Measurements from ENCODE around the gene SCFD2. TPM values are rescaled to one million over a fixed set of nuclear protein-coding genes. Genes with fewer than 3 reads are reported as not detected.

Gene SCFD2
- total RNA-seq, 2 donors from 2014 or later, result 33.2 to 73.7 TPM

DNA sequence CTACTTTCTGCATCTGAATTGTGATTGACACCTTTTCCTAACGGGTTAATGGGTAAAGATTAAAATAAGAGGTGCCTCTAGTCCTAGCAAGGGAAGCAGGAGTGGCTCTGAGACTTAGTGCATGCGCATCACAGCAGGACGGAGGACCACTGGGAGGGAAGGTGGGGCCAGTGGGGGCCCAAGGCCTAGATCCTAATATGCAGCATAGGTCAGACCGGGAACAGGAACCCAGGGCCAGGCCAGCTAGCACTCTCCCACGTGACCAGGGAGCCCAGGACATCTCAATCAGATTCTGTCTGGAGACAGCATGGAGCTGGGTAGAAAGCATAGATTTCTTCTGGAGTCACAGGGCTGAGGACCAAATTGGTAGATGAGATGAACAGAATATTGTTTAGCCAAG, 448.0 kb downstream of the SCFD2 start:
- H3K27ac Mint-ChIP-seq, result no peak overlapping the region
- DNase-seq (ENCODE audit: low spot score), result no peak
- peak in 1 of 2 donors; percentile 56 for ATAC-seq
- H3K36me3 Mint-ChIP-seq, result no peaks in the 10 kb centered on the region
- H3K4me3 Mint-ChIP-seq, result no peak overlapping the region
- no peaks in the 10 kb centered on the region for H3K9me3 Mint-ChIP-seq
- H3K27me3 Mint-ChIP-seq, result no peaks in the 10 kb centered on the region
- no peaks in the 10 kb centered on the region for H3K4me1 Mint-ChIP-seq (ENCODE audit: low read depth in 2 of 2)

DNA sequence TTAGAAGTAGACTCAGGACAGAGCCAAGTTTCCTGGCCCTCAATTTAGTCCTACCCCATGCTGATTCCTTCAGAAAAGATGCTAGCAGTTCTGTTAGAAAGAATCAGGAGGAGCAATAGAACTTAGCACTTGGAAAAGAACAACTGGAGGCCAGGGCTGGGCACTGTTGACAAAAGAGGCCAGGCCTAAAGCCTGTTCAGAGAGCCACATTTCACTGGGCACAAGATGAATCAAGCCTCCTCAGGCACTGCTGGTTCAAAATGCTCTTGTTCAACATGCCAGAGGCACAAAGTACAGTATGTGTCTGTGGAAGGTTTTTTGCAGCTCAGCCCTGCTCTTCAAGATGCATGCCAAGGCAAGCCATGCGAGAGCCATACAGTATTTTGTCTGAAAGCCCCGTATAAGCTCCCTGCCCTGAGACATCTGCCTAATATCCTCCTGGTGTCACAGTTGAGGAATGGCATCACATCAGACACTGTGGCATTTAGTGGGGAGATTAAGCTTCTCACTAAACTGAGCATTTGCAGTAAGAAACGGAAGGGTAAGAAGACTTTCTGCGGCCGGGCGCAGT, 450.0 kb downstream of the SCFD2 start:
- H3K9me3 Mint-ChIP-seq, result no peaks in the 10 kb centered on the region
- DNase-seq (ENCODE audit: low spot score) (no peak), ATAC-seq (no peak)
- no peak overlapping the region for H3K4me3 Mint-ChIP-seq
- no peaks in the 10 kb centered on the region for H3K27me3 Mint-ChIP-seq
- H3K27ac Mint-ChIP-seq, result no peak overlapping the region
- H3K4me1 Mint-ChIP-seq (ENCODE audit: low read depth in 2 of 2), result no peaks in the 10 kb centered on the region
- H3K36me3 Mint-ChIP-seq, result no peaks in the 10 kb centered on the region

- H3K27me3 Mint-ChIP-seq, result no peaks in the 10 kb centered on the region
- DNase-seq (ENCODE audit: low spot score), result no peak
- no peak overlapping the region for H3K4me3 Mint-ChIP-seq
- H3K27ac Mint-ChIP-seq, result no peak overlapping the region
- H3K9me3 Mint-ChIP-seq, result no peaks in the 10 kb centered on the region
- H3K36me3 Mint-ChIP-seq, result no peaks in the 10 kb centered on the region
- ATAC-seq, result no peak
- H3K4me1 Mint-ChIP-seq (ENCODE audit: low read depth in 2 of 2), result no peaks in the 10 kb centered on the region
Measured at GRCh38 chr4:52915191-52915590, 450.7 kb downstream of the SCFD2 start.

DNA sequence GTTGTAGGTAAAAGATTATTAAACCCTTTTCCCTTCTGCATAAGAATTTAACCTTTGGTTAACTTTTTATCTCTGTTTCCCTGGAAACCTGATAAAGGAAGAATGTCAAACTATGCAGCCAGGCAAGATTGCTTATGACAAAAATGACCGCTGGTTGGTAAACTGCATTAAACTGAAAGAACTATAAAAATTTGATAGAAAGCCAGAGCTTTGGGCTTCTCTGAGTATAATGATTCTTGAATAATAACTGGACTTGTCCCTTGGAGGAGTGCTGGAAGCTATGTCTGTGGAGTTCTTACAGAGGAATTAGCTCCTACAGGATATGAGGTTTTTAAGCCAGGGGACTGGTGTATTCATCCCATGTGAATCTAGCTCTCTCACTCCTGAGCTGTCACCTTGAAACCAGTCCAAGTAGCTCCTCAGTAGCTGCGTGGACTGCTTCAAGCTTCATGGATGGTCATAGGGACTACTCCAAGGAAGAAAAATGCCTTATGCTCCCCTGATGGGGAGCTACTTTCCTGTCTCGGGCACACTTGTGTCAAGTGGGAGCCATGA, 451.7 kb downstream of the SCFD2 start:
- DNase-seq (ENCODE audit: low spot score), result no peak
- H3K4me1 Mint-ChIP-seq (ENCODE audit: low read depth in 2 of 2), result no peaks in the 10 kb centered on the region
- ATAC-seq, result no peak
- H3K9me3 Mint-ChIP-seq, result no peaks in the 10 kb centered on the region
- H3K36me3 Mint-ChIP-seq, result no peaks in the 10 kb centered on the region
- H3K4me3 Mint-ChIP-seq, result no peak overlapping the region
- H3K27me3 Mint-ChIP-seq, result no peaks in the 10 kb centered on the region
- H3K27ac Mint-ChIP-seq, result no peak overlapping the region

DNA sequence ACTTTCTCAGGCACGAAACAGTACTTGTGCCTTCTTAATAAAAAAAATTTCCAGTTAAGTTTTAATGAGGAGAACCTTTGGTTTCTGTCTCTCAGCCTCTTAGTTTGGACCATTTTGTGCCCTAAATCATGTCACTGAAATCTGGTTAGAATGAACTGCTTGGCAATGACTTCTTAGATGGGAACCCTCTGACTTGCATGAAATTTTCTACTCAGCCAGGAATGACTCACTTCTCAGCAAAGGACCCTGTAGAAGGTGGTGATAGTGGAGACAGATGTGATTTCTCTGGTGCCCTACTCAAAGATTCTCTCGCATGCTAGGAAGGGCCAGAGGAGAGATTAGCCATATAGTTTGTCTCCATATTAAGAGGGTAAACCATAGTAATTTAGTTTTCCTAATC, 453.3 kb downstream of the SCFD2 start:
- DNase-seq (ENCODE audit: low spot score), result no peak
- H3K36me3 Mint-ChIP-seq, result no peaks in the 10 kb centered on the region
- H3K27me3 Mint-ChIP-seq, result no peaks in the 10 kb centered on the region
- H3K4me1 Mint-ChIP-seq (ENCODE audit: low read depth in 2 of 2), result no peaks in the 10 kb centered on the region
- no peak for ATAC-seq
- H3K4me3 Mint-ChIP-seq, result no peak overlapping the region
- H3K27ac Mint-ChIP-seq, result no peak overlapping the region
- no peaks in the 10 kb centered on the region for H3K9me3 Mint-ChIP-seq

DNA sequence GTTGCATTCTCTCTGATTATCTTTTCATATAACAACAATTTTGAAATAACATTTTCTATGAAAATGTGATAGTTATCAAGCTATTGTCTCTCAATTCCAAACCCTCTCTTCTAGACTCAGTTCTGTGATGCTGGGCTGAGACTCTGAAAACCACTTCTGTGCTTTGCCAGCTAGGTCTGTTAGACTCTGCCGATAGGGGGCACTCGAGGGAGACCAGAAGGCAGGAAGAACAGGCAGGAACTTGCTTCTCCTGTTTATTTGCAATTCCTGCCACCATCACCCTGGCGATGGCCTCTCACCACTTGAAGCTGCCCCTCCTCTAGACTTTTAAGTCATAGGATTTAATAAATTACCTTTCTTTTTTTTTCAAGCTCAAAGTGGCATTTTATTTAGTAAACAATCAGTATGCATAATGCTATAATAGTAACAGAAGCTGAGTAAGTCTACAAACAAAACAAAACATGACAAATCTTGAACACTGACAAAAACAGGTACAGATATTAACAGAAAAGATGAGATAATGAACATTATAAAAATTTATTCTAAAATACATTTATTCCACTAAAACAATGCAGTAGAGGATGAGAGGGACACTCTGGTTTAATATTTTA, 454.1 kb downstream of the SCFD2 start:
- Mint-ChIP-seq H3K4me1 (ENCODE audit: low read depth in 2 of 2) (no peaks in the 10 kb centered on the region), H3K4me3 (no peak overlapping the region), H3K9me3 (no peaks in the 10 kb centered on the region), H3K36me3 (peaks cover 4% of the 10 kb centered on the region), H3K27ac (no peak overlapping the region), H3K27me3 (no peaks in the 10 kb centered on the region)
- peak in 1 of 2 donors; percentile 59 for ATAC-seq
- DNase-seq (ENCODE audit: low spot score), result no peak

- DNase-seq (ENCODE audit: low spot score) (no peak), ATAC-seq (no peak)
- Mint-ChIP-seq H3K4me1 (ENCODE audit: low read depth in 2 of 2) (no peaks in the 10 kb centered on the region), H3K36me3 (peaks cover 4% of the 10 kb centered on the region), H3K27ac (no peak overlapping the region), H3K27me3 (no peaks in the 10 kb centered on the region), H3K9me3 (no peaks in the 10 kb centered on the region), H3K4me3 (no peak overlapping the region)
Measured at GRCh38 chr4:52910115-52910514, 455.7 kb downstream of the SCFD2 start.

GRCh38 chr4:52907510-52907909, 458.4 kb downstream of the SCFD2 start:
- Mint-ChIP-seq H3K4me1 (ENCODE audit: low read depth in 2 of 2) (no peaks in the 10 kb centered on the region), H3K27ac (no peak overlapping the region), H3K9me3 (no peaks in the 10 kb centered on the region), H3K4me3 (no peak overlapping the region), H3K36me3 (peaks cover 6% of the 10 kb centered on the region), H3K27me3 (no peaks in the 10 kb centered on the region)
- DNase-seq (ENCODE audit: low spot score) (no peak), ATAC-seq (no peak)

DNA sequence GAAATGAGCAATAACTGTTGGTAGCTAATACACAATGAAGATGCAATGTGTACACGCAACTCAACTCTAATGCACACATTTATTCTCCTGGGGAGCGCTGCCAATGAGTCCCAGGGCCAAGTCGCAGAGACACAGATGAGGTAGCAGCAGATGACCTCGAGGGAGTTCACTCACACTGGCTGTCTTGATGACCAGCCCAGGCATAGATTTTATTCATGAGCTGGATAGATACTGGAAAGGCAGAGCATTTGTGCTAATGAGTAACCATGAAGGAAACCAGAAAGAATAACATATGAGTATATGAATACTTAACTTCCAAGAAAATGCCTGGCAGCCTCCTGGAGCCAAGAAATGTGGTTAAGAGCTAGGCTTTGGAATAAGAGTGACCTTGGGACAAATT, 461.4 kb downstream of the SCFD2 start:
- peaks cover 16% of the 10 kb centered on the region for H3K36me3 Mint-ChIP-seq
- ATAC-seq, result no peak

DNA sequence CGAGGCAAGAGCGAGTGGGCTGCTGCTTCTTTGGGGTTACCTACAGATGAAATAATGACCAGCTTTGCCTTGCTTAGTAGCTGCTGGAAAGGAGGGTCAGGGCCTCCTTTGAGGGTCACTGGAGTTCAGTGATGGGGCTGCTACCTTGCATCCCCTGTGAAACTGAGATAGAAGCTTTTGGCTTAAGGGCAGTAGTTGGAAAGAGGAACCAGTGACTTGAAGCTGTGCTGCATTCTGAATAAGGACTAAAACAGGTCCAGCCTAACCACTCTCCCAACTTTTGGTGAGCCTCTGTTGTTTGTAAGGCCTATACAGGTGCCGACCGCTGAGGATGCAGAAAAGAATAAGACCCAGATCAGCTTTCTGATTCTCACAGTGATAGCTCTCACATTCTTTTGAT, 462.6 kb downstream of the SCFD2 start:
- Mint-ChIP-seq H3K27me3 (no peaks in the 10 kb centered on the region), H3K9me3 (no peaks in the 10 kb centered on the region), H3K4me1 (ENCODE audit: low read depth in 2 of 2) (no peaks in the 10 kb centered on the region), H3K36me3 (peaks cover 23% of the 10 kb centered on the region), H3K27ac (no peak overlapping the region), H3K4me3 (no peak overlapping the region)
- ATAC-seq, result no peak
- no peak for DNase-seq (ENCODE audit: low spot score)

More for the DNA sequence above, 461.4 kb downstream of the SCFD2 start:
- DNase-seq (ENCODE audit: low spot score), result no peak
- H3K4me3 Mint-ChIP-seq, result no peak overlapping the region
- H3K9me3 Mint-ChIP-seq, result no peaks in the 10 kb centered on the region
- no peaks in the 10 kb centered on the region for H3K4me1 Mint-ChIP-seq (ENCODE audit: low read depth in 2 of 2)
- no peaks in the 10 kb centered on the region for H3K27me3 Mint-ChIP-seq
- no peak overlapping the region for H3K27ac Mint-ChIP-seq

GRCh38 chr4:52894443-52894842, 471.4 kb downstream of the SCFD2 start:
- H3K9me3 Mint-ChIP-seq, result no peaks in the 10 kb centered on the region
- H3K27ac Mint-ChIP-seq, result no peak overlapping the region
- peaks cover 3 to 7% of the 10 kb centered on the region in 2 donors for H3K27me3 Mint-ChIP-seq
- H3K4me1 Mint-ChIP-seq (ENCODE audit: low read depth in 2 of 2), result peaks cover 11 to 14% of the 10 kb centered on the region in 2 donors
- no peak overlapping the region for H3K4me3 Mint-ChIP-seq
- DNase-seq (ENCODE audit: low spot score) (no peak), ATAC-seq (no peak)
- peaks cover 24% of the 10 kb centered on the region for H3K36me3 Mint-ChIP-seq

DNA sequence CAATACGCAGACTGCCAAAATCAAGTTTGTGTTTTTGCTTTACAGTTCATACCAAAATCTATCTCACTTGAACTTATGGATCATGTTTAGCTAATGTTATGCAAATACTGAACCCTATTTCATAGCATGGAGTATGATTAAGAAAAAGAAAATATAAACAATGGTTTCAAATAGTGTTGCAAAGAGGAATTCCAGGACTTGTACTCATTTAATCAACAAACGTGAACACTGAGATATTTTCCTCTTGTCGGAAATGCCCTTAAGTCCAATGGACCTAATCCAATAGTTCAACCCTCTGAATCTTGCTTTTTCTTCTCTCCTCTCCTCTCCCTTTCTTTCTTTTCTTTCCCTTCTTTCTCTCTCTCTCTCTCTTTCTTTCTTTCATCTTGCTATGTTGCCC, 473.0 kb downstream of the SCFD2 start:
- ATAC-seq (no peak), DNase-seq (ENCODE audit: low spot score) (no peak)
- H3K9me3 Mint-ChIP-seq, result no peaks in the 10 kb centered on the region
- H3K4me1 Mint-ChIP-seq (ENCODE audit: low read depth in 2 of 2), result peaks cover 11 to 15% of the 10 kb centered on the region in 2 donors
- no peak overlapping the region for H3K4me3 Mint-ChIP-seq
- H3K27ac Mint-ChIP-seq, result no peak overlapping the region
- H3K36me3 Mint-ChIP-seq, result peaks cover 18% of the 10 kb centered on the region
- H3K27me3 Mint-ChIP-seq, result peaks cover 2 to 3% of the 10 kb centered on the region in 2 donors

GRCh38 chr4:52891743-52892142, 474.1 kb downstream of the SCFD2 start:
- H3K27me3 Mint-ChIP-seq, result no peaks in the 10 kb centered on the region
- peaks cover 11% of the 10 kb centered on the region for H3K36me3 Mint-ChIP-seq
- no peak overlapping the region for H3K27ac Mint-ChIP-seq
- H3K4me1 Mint-ChIP-seq (ENCODE audit: low read depth in 2 of 2), result peaks cover 10 to 15% of the 10 kb centered on the region in 2 donors
- no peaks in the 10 kb centered on the region for H3K9me3 Mint-ChIP-seq
- ATAC-seq, result no peak
- no peak overlapping the region for H3K4me3 Mint-ChIP-seq
- no peak for DNase-seq (ENCODE audit: low spot score)

GRCh38 chr4:52890521-52890791, 475.4 kb downstream of the SCFD2 start:
- Mint-ChIP-seq H3K27me3 (no peaks in the 10 kb centered on the region), H3K36me3 (peaks cover 11% of the 10 kb centered on the region), H3K27ac (no peak overlapping the region), H3K9me3 (no peaks in the 10 kb centered on the region), H3K4me3 (no peak overlapping the region), H3K4me1 (ENCODE audit: low read depth in 2 of 2) (peaks cover 5 to 15% of the 10 kb centered on the region in 2 donors)
- DNase-seq (ENCODE audit: low spot score), result no peak
- ATAC-seq, result no peak

Measured in natural killer cell treated with Interleukin-12 subunit alpha and Interleukin-12 subunit beta and Interleukin-15 and Interleukin-18, amount 100 ng/mL, for 72 hours (primary cell).